Muscle layer of colon (tissue), 2 donors: Measurements from ENCODE around the gene SGMS2.
A peak's percentile ranks its signal among the peaks of the same experiment; 100 is the strongest.

ENCODE experiments used
- H3K27ac ChIP-seq: one replicate; pipeline ENCODE4 v1.7.0; 2013; ENCODE audit warnings: low read depth, mild to moderate bottlenecking, low read length, moderate library complexity
- H3K27me3 ChIP-seq, 2 donors: one replicate each; pipeline ENCODE4 v1.7.0; 2013; ENCODE audit warnings: low read length in 2 of 2, mild to moderate bottlenecking in 2 of 2; ENCODE audit not compliant: insufficient read depth in 2 of 2, control insufficient read depth in 1 of 2
- H3K36me3 ChIP-seq: one replicate; pipeline ENCODE4 v1.7.0; 2013; ENCODE audit warnings: mild to moderate bottlenecking, low read length; ENCODE audit not compliant: insufficient read depth
- H3K4me1 ChIP-seq: one replicate; pipeline ENCODE4 v1.7.0; 2013; ENCODE audit warnings: mild to moderate bottlenecking, low read length; ENCODE audit not compliant: insufficient read depth
- H3K4me3 ChIP-seq, 2 donors: one replicate each; pipeline ENCODE4 v1.7.0; 2013; ENCODE audit warnings: low read length in 2 of 2, low read depth in 1 of 2, mild to moderate bottlenecking in 1 of 2, moderate library complexity in 1 of 2
- H3K9ac ChIP-seq: one replicate; pipeline ENCODE4 v1.7.0; 2013; ENCODE audit warnings: low read length
- H3K9me3 ChIP-seq: one replicate; pipeline ENCODE4 v1.7.0; 2013; ENCODE audit warnings: mild to moderate bottlenecking, low read length
- donor health status: abdominal sarcoma.
- donor health status: Adenocarcinoma of cecum.

The SGMS2 gene

GRCh38 chr4:107824350-107825071, at the start of gene SGMS2:
TSS of gene SGMS2 (plus strand) at chr4:107824932. CDS start at chr4:107895554, 70,622 bp downstream.
- Histone ChIP-seq H3K4me1 (peaks cover 31% of the 10 kb centered on the region), H3K4me3 (peak within 1 kb of the TSS; percentile 76 to 93), H3K9ac (peak within 1 kb of the TSS; percentile 76), H3K9me3 (no peaks in the 10 kb centered on the region), H3K36me3 (no peaks in the 10 kb centered on the region), H3K27me3 (no peaks in the 10 kb centered on the region), H3K27ac (peak within 1 kb of the TSS; percentile 91)

- Histone ChIP-seq H3K27me3 (no peaks in the 10 kb centered on the region), H3K9me3 (no peaks in the 10 kb centered on the region), H3K27ac (no peak overlapping the region), H3K36me3 (no peaks in the 10 kb centered on the region), H3K9ac (no peak overlapping the region), H3K4me3 (no peak overlapping the region), H3K4me1 (peaks cover 3% of the 10 kb centered on the region)
Observed at GRCh38 chr4:107777890-107778289, 46.8 kb upstream of the SGMS2 start.

GRCh38 chr4:107778784-107779530, 45.8 kb upstream of the SGMS2 start:
- H3K36me3 ChIP-seq = no peaks in the 10 kb centered on the region
- H3K4me3 ChIP-seq = no peak overlapping the region
- H3K4me1 ChIP-seq = peaks cover 5% of the 10 kb centered on the region
- H3K9me3 ChIP-seq = no peaks in the 10 kb centered on the region
- H3K27me3 ChIP-seq = no peaks in the 10 kb centered on the region
- H3K27ac ChIP-seq = no peak overlapping the region
- H3K9ac ChIP-seq = no peak overlapping the region

- no peaks in the 10 kb centered on the region for H3K36me3 ChIP-seq
- H3K27me3 ChIP-seq = no peaks in the 10 kb centered on the region
- no peak overlapping the region for H3K4me3 ChIP-seq
- H3K4me1 ChIP-seq = peaks cover 5% of the 10 kb centered on the region
- no peaks in the 10 kb centered on the region for H3K9me3 ChIP-seq
- no peak overlapping the region for H3K9ac ChIP-seq
- H3K27ac ChIP-seq = no peak overlapping the region
Observed at GRCh38 chr4:107780665-107781064, 44.1 kb upstream of the SGMS2 start.

GRCh38 chr4:107791902-107792301, 32.8 kb upstream of the SGMS2 start:
- H3K27ac ChIP-seq = no peak overlapping the region
- no peaks in the 10 kb centered on the region for H3K36me3 ChIP-seq
- H3K4me3 ChIP-seq = no peak overlapping the region
- peaks cover 4% of the 10 kb centered on the region for H3K4me1 ChIP-seq
- no peaks in the 10 kb centered on the region for H3K9me3 ChIP-seq
- H3K9ac ChIP-seq = no peak overlapping the region
- no peaks in the 10 kb centered on the region for H3K27me3 ChIP-seq

- Histone ChIP-seq H3K9ac (no peak overlapping the region), H3K9me3 (no peaks in the 10 kb centered on the region), H3K4me1 (peaks cover 4% of the 10 kb centered on the region), H3K36me3 (no peaks in the 10 kb centered on the region), H3K27ac (no peak overlapping the region), H3K4me3 (no peak overlapping the region), H3K27me3 (no peaks in the 10 kb centered on the region)
Observed at GRCh38 chr4:107792711-107793110, 32.0 kb upstream of the SGMS2 start.

GRCh38 chr4:107793996-107794395, 30.7 kb upstream of the SGMS2 start:
- no peak overlapping the region for H3K27ac ChIP-seq
- no peaks in the 10 kb centered on the region for H3K9me3 ChIP-seq

GRCh38 chr4:107799669-107800450, 24.9 kb upstream of the SGMS2 start:
- Histone ChIP-seq H3K9ac (no peak overlapping the region), H3K36me3 (no peaks in the 10 kb centered on the region), H3K9me3 (no peaks in the 10 kb centered on the region), H3K27ac (no peak overlapping the region), H3K4me3 (no peak overlapping the region), H3K27me3 (no peaks in the 10 kb centered on the region), H3K4me1 (no peaks in the 10 kb centered on the region)

More at GRCh38 chr4:107793996-107794395, 30.7 kb upstream of the SGMS2 start:
- H3K9ac ChIP-seq = no peak overlapping the region
- no peak overlapping the region for H3K4me3 ChIP-seq
- no peaks in the 10 kb centered on the region for H3K27me3 ChIP-seq
- no peaks in the 10 kb centered on the region for H3K36me3 ChIP-seq
- H3K4me1 ChIP-seq = peaks cover 4% of the 10 kb centered on the region

- no peaks in the 10 kb centered on the region for H3K9me3 ChIP-seq
- H3K36me3 ChIP-seq = no peaks in the 10 kb centered on the region
- H3K9ac ChIP-seq = no peak overlapping the region
- H3K27me3 ChIP-seq = no peaks in the 10 kb centered on the region
- H3K27ac ChIP-seq = no peak overlapping the region
- H3K4me3 ChIP-seq = no peak overlapping the region
- H3K4me1 ChIP-seq = no peaks in the 10 kb centered on the region
Observed at GRCh38 chr4:107800706-107801105, 24.0 kb upstream of the SGMS2 start.

- Histone ChIP-seq H3K27ac (no peak overlapping the region), H3K4me3 (no peak overlapping the region), H3K36me3 (no peaks in the 10 kb centered on the region), H3K27me3 (no peaks in the 10 kb centered on the region), H3K9me3 (no peaks in the 10 kb centered on the region), H3K4me1 (no peaks in the 10 kb centered on the region), H3K9ac (no peak overlapping the region)
Observed at GRCh38 chr4:107801766-107802211, 22.9 kb upstream of the SGMS2 start.

GRCh38 chr4:107804956-107805355, 19.8 kb upstream of the SGMS2 start:
- Histone ChIP-seq H3K36me3 (no peaks in the 10 kb centered on the region), H3K27me3 (no peaks in the 10 kb centered on the region), H3K27ac (no peak overlapping the region), H3K9ac (no peak overlapping the region), H3K4me1 (no peaks in the 10 kb centered on the region), H3K9me3 (no peaks in the 10 kb centered on the region), H3K4me3 (no peak overlapping the region)
